HG03066 (cell line): Measurements from ENCODE around the gene NEDD9.

ENCODE experiments used
- ATAC-seq: cut with Tn5 transposase; IDR thresholded peaks from one replicate; pipeline ENCODE4 v1.9.1; 2021; ENCODE audit warnings: low read depth; ENCODE audit not compliant: unreplicated experiment

Gene NEDD9

GRCh38 chr6:11204794-11205366 lies 27.6 kb downstream of the NEDD9 start:
- ATAC-seq: no peak

- no peak for ATAC-seq
These were observed 28.5 kb downstream of the NEDD9 start for GRCh38 chr6:11204005-11204399.

- no peak for ATAC-seq
These were observed 29.0 kb downstream of the NEDD9 start for GRCh38 chr6:11203306-11204004.

GRCh38 chr6:11202513-11203305 lies 29.8 kb downstream of the NEDD9 start:
- no peak for ATAC-seq

- ATAC-seq: no peak
These were observed 30.5 kb downstream of the NEDD9 start for GRCh38 chr6:11201772-11202512.

GRCh38 chr6:11201015-11201414 lies 31.5 kb downstream of the NEDD9 start:
- no peak for ATAC-seq

GRCh38 chr6:11200356-11200755 lies 32.1 kb downstream of the NEDD9 start:
- no peak for ATAC-seq

GRCh38 chr6:11198663-11199603 lies 33.5 kb downstream of the NEDD9 start:
- no peak for ATAC-seq

GRCh38 chr6:11197850-11198249 lies 34.6 kb downstream of the NEDD9 start:
- ATAC-seq: no peak

- no peak for ATAC-seq
These were observed 35.3 kb downstream of the NEDD9 start for GRCh38 chr6:11197175-11197536.

- ATAC-seq: no peak
These were observed 35.8 kb downstream of the NEDD9 start for GRCh38 chr6:11196511-11197174.

- no peak for ATAC-seq
These were observed 37.9 kb downstream of the NEDD9 start for GRCh38 chr6:11194356-11195218.

- no peak for ATAC-seq
These were observed 39.0 kb downstream of the NEDD9 start for GRCh38 chr6:11193434-11193833.

GRCh38 chr6:11192167-11192566 lies 40.3 kb downstream of the NEDD9 start:
- no peak for ATAC-seq

GRCh38 chr6:11190625-11191245 lies 41.7 kb downstream of the NEDD9 start:
- no peak for ATAC-seq

GRCh38 chr6:11189865-11190624 lies 42.4 kb downstream of the NEDD9 start:
- ATAC-seq: no peak

GRCh38 chr6:11188161-11188915 lies 44.1 kb downstream of the NEDD9 start:
- ATAC-seq: no peak
